Adrenal gland (tissue), 12 donors: ENCODE results near the gene DNAH3. TPM values are rescaled to one million over a fixed set of nuclear protein-coding genes. Genes with fewer than 3 reads are reported as not detected.

ENCODE experiments used
- DNase-seq, 7 donors: peaks; one replicate each; pipeline ENCODE4 v3.0.0-alpha.2; 2019 to 2020
- H3K27ac ChIP-seq, 5 donors: fragments of 200-600 bp; sonication (generic) in 4 of 5; 1 replicate in 3 of 5; 2 replicates in 2 of 5; pipeline versions ENCODE4 v1.5.1 to v1.8.0; 2016 to 2020; ENCODE audit warnings: mild to moderate bottlenecking in 1 of 5
- H3K27me3 ChIP-seq: fragments of 200-600 bp; 2 replicates; pipeline ENCODE4 v1.8.0; 2021
- H3K36me3 ChIP-seq, 2 donors: fragments of 200-600 bp; replicated peaks in 1 of 2; 1 replicate in 1 of 2; 2 replicates in 1 of 2; pipeline versions ENCODE4 v1.5.1 to v1.8.0; 2018 to 2022
- H3K4me1 ChIP-seq, 2 donors: fragments of 200-600 bp; replicated peaks in 1 of 2; 1 replicate in 1 of 2; 2 replicates in 1 of 2; pipeline versions ENCODE4 v1.5.1 to v1.8.0; 2018 to 2021
- H3K4me3 ChIP-seq, 4 donors: fragments of 200-600 bp; sonication (generic) in 3 of 4; one replicate each; pipeline ENCODE4 v1.5.1; 2016 to 2018
- H3K9me3 ChIP-seq, 3 donors: fragments of 200-600 bp; sonication (generic) in 1 of 3; replicated peaks in 1 of 3; 1 replicate in 2 of 3; 2 replicates in 1 of 3; pipeline versions ENCODE4 v1.5.1 to v1.8.0; 2016 to 2021
- POLR2A ChIP-seq, 2 donors: fragments of 450-650 bp; IDR thresholded peaks; one replicate each; pipeline ENCODE4 v1.6.1; 2017; ENCODE audit warnings: antibody characterized with exemption in 2 of 2, mild to moderate bottlenecking in 2 of 2, moderate library complexity in 1 of 2
- WGBS, 4 donors: extraction: QIAGEN DNeasy Blood & Tissue Kit in 2 of 4; methylation state at CpG; one replicate each; pipeline versions ENCODE4 v1.1.5 to v1.1.7; 2013 to 2017; 5-methylcytosine and 5-hydroxymethylcytosine counted together
- intact Hi-C, 2 donors: fragments of 100-400 bp; cut with DNase I; formaldehyde crosslinking; loops; one replicate each; pipeline versions ENCODE4 v1.14.1 to v1.15.0; 2022 to 2023
- polyA plus RNA-seq, 3 donors: library from polyadenylated mRNA; stranded (reverse); fragments of 200-250 nt in 2 of 3; fragments of 350-450 nt in 1 of 3; fragmentation: Illumina TruSeq in 1 of 3; extraction: RNeasy Lipid Tissue Mini Kit (QIAGEN cat#74804) in 1 of 3; gene quantifications; one replicate each; pipeline ENCODE4 v1.2.3, GENCODE V29; 2013 to 2014
- total RNA-seq, 9 donors: library from RNA; depleted of rRNA in 4 of 9; stranded (reverse); fragments of >200 nt in 4 of 9; fragments of 120-200 nt in 1 of 9; fragmentation: NEBNext Ultra II Directional in 1 of 9; extraction: Animal tissue kit (Norgen Biotek cat#: 25700) in 1 of 9; gene quantifications; one replicate each; pipeline versions ENCODE4 v1.1.0 to v1.2.4, GENCODE V29; 2013 to 2023
- TF ChIP-seq, protein P1 (sequence below), 6 experiments: fragments of 450-650 bp in 4 of 6; fragments of 200-600 bp in 2 of 6; sonication (generic) in 1 of 6; IDR thresholded peaks; 1 replicate in 5 of 6; 2 replicates in 1 of 6; pipeline versions ENCODE4 v1.5.1 to v1.8.0; 2016 to 2021; ENCODE audit warnings: antibody characterized with exemption in 6 of 6, mild to moderate bottlenecking in 2 of 6, moderate library complexity in 1 of 6
- donor health status: healthy with polysubstance abuse.
- donor health status: Bipolar disorder and iron deficiency.
- donor health status: DM: yes; HTN: yes; CAD: no.
- donor health status: DM: no; HTN: no; CAD: no.
- donor health status: DM: no; HTN: no; CAD: no.
- donor health status: DM: yes; HTN: yes; CAD: no.

The DNAH3 gene
- total and polyA plus RNA-seq, 12 donors = 0.06 to 0.40 (median 0.20) TPM; not detected in 6

DNA sequence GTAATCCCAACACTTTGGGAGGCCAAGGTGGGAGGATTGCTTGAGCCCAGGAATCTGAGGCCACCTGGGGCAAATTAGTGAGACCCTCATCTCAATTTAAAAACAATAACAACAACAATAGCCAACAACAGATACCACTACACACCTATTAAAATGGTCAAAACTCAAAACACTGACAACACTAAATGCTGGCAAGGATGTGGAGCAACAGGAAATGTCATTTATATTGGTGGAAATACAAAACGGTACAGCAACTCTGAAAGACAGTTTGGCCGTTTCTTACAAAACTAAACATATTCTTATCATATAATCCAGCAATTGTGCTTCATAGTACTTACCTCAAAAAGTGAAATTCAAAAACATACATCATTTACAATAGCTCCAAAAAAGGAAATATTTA is 57.7 kb downstream of the DNAH3 start:
- Histone ChIP-seq H3K4me1 (no peaks in the 10 kb centered on the region), H3K36me3 (no peaks in the 10 kb centered on the region), H3K27me3 (peaks cover 6% of the 10 kb centered on the region), H3K4me3 (no peak overlapping the region), H3K27ac (no peak overlapping the region), H3K9me3 (no peaks in the 10 kb centered on the region)
- DNase-seq = no peak
- intact Hi-C loops = no loop called here
- WGBS, 4 donors = 59 to 79% (median 72%) methylated on average over 2 of the region's 2 CpGs
- no peak for TF ChIP-seq POLR2A (IDR thresholded peaks at IDR 0.05)
- TF ChIP-seq, protein P1, sequence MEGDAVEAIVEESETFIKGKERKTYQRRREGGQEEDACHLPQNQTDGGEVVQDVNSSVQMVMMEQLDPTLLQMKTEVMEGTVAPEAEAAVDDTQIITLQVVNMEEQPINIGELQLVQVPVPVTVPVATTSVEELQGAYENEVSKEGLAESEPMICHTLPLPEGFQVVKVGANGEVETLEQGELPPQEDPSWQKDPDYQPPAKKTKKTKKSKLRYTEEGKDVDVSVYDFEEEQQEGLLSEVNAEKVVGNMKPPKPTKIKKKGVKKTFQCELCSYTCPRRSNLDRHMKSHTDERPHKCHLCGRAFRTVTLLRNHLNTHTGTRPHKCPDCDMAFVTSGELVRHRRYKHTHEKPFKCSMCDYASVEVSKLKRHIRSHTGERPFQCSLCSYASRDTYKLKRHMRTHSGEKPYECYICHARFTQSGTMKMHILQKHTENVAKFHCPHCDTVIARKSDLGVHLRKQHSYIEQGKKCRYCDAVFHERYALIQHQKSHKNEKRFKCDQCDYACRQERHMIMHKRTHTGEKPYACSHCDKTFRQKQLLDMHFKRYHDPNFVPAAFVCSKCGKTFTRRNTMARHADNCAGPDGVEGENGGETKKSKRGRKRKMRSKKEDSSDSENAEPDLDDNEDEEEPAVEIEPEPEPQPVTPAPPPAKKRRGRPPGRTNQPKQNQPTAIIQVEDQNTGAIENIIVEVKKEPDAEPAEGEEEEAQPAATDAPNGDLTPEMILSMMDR (IDR thresholded peaks at IDR 0.05) = no peak

DNA sequence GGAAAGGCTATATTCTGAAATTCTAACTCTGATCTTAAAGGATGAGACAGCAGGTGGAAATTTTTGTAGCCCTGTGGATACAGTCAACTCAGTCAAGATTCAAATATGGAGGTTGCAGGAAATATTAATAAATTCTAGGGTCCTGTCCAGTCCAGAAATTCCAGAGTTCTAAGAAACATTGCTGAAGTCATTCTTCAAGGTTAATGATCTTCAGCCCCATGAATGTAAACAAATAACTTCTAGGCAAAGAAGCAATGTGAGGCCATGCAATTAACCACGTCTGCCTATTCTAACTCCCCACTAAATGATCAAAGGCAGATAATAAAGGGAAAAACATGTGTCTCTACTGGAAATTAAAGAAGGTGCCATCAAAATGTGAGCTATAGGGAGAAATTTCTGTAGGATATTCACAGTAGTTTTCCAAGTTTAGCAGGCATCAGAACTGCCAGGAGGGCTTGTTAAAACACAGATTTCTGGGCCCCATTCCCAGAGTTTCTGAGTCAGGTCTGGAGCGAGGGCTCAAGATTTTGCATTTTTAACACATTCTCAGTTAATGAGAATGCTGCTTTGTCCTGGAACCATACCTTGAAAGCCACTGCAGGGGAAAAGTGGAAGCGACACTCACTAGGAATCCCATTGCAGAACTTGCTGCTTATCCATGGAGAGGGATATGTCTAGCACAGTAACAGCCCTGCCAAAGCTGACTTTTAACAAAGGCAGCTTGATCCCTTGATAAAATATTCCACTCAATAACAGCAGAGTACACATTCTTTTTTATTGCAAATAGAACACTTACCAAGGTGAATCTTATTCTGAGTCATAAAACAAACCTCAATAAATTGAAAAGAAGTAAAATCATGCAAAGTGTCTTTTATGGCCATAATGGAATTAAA is 61.8 kb downstream of the DNAH3 start:
- Histone ChIP-seq H3K36me3 (no peaks in the 10 kb centered on the region), H3K4me3 (no peak overlapping the region), H3K27ac (no peak overlapping the region), H3K4me1 (no peaks in the 10 kb centered on the region), H3K9me3 (no peaks in the 10 kb centered on the region), H3K27me3 (peaks cover 6% of the 10 kb centered on the region)
- DNase-seq = no peak
- TF ChIP-seq, protein P1 (IDR thresholded peaks at IDR 0.05) = no peak
- no peak for TF ChIP-seq POLR2A (IDR thresholded peaks at IDR 0.05)
- WGBS, 4 donors = 63 to 81% (median 69%) methylated on average over 3 of the region's 3 CpGs
- intact Hi-C loops = loop anchor here (5.0 to 10.0 kb wide), 2 partner anchors 242 to 244 kb away; no protein-coding TSS in a partner anchor

DNA sequence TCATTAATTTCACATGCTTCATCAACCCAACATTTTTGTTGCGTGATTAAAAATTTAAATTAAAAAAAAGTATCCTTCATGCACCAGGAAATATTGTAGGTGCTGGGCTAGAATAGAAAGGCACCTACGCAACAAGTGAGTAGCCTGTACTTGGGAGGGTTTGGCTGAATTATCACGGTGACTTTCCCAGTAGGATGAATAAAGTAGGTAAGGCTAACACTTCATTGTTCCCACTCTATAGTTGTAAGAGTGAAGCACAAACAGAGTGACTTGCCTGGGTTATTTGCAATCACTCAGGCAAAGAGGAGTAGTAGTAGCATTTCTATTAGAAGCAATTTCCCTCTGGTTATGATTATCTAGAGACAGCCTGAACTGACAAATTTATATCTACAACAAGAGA is 62.5 kb downstream of the DNAH3 start:
- intact Hi-C loops = loop anchor here (5.0 to 10.0 kb wide), 2 partner anchors 241 to 243 kb away; no protein-coding TSS in a partner anchor
- no peak overlapping the region for H3K27ac ChIP-seq
- WGBS, 4 donors = 82 to 90% (median 88%) methylated on average over 3 of the region's 3 CpGs
- no peaks in the 10 kb centered on the region for H3K4me1 ChIP-seq
- H3K36me3 ChIP-seq = no peaks in the 10 kb centered on the region
- no peaks in the 10 kb centered on the region for H3K9me3 ChIP-seq
- TF ChIP-seq POLR2A (IDR thresholded peaks at IDR 0.05) = no peak
- TF ChIP-seq, protein P1 (IDR thresholded peaks at IDR 0.05) = no peak
- no peak for DNase-seq
- H3K27me3 ChIP-seq = peaks cover 6% of the 10 kb centered on the region
- H3K4me3 ChIP-seq = no peak overlapping the region

DNA sequence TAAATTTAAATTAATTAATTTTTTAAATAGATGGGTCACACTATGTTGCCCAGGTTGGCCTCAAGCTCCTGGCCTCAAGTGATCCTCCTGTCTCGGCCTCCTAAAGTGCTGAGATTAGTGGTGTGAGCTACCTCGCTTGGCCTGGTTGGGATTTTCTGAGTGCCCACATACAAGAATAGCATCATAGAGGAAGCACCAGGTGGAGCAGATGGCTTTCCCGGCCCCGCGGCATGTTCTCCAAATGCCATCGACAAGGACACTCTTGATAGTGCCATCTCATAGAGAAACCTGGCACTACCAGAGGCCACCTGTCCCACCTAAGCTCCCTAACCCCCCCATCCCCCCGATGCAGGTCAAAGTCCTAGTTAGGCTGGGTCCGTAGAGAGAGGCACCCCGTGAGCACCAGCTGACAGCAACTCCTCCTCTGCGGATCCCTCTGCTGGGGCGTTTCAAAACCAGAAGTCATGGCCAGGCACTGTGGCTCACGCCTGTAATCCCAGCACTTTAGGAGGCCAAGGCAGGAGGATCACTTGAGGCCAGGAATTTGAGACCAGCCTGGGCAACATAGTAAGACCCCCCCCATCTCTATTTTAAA is 65.9 kb downstream of the DNAH3 start:
- intact Hi-C loops = loop anchor here (5.0 to 10.0 kb wide), 3 partner anchors 237 to 282 kb away; no protein-coding TSS in a partner anchor
- Histone ChIP-seq H3K36me3 (no peaks in the 10 kb centered on the region), H3K9me3 (no peaks in the 10 kb centered on the region), H3K27me3 (no peaks in the 10 kb centered on the region), H3K4me3 (no peak overlapping the region), H3K4me1 (no peaks in the 10 kb centered on the region), H3K27ac (no peak overlapping the region)
- no peak for TF ChIP-seq POLR2A (IDR thresholded peaks at IDR 0.05)
- TF ChIP-seq, protein P1 (IDR thresholded peaks at IDR 0.05) = no peak
- DNase-seq = no peak
- WGBS, 4 donors = 75 to 89% (median 83%) methylated on average over 6 to 12 of the region's 12 CpGs
